ENCODE results near the gene ARHGAP27. TPM values are rescaled to one million over a fixed set of nuclear protein-coding genes. Genes with fewer than 3 reads are reported as not detected.

The ARHGAP27 gene
- total RNA-seq, 5 donors from 2014 or later (not counting 1 experiment from before 2014, with no cell fraction given): 56.4 to 120 (median 113) TPM

DNA sequence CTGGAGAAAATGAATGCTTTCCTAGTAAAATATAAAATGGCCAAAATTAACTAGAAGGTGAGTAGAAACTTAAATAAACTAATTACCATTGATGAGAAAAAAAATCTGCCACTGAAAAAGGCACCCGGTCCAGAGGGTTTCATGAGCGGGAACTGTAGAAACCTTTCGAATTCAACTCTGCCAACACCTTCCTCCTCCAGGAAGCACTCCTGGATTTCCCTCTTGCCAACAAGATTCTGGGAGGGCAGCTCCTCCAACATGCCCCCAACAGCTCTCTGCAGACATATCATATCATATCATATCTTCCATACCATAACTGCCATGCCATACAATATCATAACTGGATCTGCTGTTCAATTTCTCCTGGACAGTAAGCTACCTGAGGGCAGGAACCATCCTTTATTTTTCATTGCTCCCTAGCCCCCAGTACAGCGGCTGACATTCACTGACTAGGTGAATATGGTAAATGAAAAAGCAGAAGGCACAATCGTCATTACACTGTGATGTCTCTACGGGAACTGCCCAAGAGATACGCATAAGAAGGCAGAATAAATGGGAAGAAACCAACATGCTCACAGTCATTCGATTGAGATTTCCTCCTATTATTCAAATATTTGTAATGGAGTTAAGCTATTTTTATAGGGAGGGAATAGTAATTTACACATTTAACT lies 9.2 kb downstream of the ARHGAP27 start:
- Mint-ChIP-seq H3K9me3 (no peaks in the 10 kb centered on the region), H3K27me3 (no peaks in the 10 kb centered on the region), H3K4me3 (no peak overlapping the region), H3K27ac (no peak overlapping the region), H3K36me3 (no peaks in the 10 kb centered on the region), H3K4me1 (peaks cover 6 to 7% (median 6%) of the 10 kb centered on the region in 3 donors)
- no peak for ATAC-seq (replicated peaks in 1 of 4)
- no peak for DNase-seq
- ChIA-PET CTCF (no interaction called here), POLR2A (interaction anchor here in 1 of 2 donors (0.5 kb wide), 1 partner anchor 848 kb away, joined by 4 read pairs; no protein-coding TSS in a partner anchor)
- Histone ChIP-seq H3K27me3 (replicated peaks in 1 of 2; ENCODE audit: control insufficient read depth in 2 of 2, extremely low read depth in 1 of 2, insufficient read depth in 2 of 2, low read length in 1 of 2) (no peaks in the 10 kb centered on the region), H3K4me3 (ENCODE audit: control insufficient read depth in 1 of 2, extremely low read depth in 1 of 2, low read length in 1 of 2) (no peak overlapping the region), H3K27ac (ENCODE audit: low read length) (no peak overlapping the region), H3K4me1 (ENCODE audit: control insufficient read depth in 1 of 2, extremely low read depth in 1 of 2, insufficient read depth in 2 of 2, low read length in 2 of 2) (peaks cover 0 to 8% of the 10 kb centered on the region in 2 experiments), H3K36me3 (ENCODE audit: control insufficient read depth in 2 of 2, extremely low read depth in 1 of 2, insufficient read depth in 1 of 2, low read length in 1 of 2) (no peaks in the 10 kb centered on the region), H3K9me3 (no peaks in the 10 kb centered on the region)
- 83% methylated on average over 4 of the region's 8 CpGs for WGBS (ENCODE audit: insufficient coverage)

- ChIA-PET POLR2A (no interaction called here), CTCF (interaction anchor here in 1 of 2 donors (1.1 kb wide), 1 partner anchor 307 kb away, joined by 4 read pairs; no protein-coding TSS in a partner anchor)
- Histone ChIP-seq H3K4me3 (ENCODE audit: control insufficient read depth in 1 of 2, extremely low read depth in 1 of 2, low read length in 1 of 2) (no peak overlapping the region), H3K27me3 (replicated peaks in 1 of 2; ENCODE audit: control insufficient read depth in 2 of 2, extremely low read depth in 1 of 2, insufficient read depth in 2 of 2, low read length in 1 of 2) (no peaks in the 10 kb centered on the region), H3K9me3 (no peaks in the 10 kb centered on the region), H3K27ac (ENCODE audit: low read length) (no peak overlapping the region), H3K36me3 (ENCODE audit: control insufficient read depth in 2 of 2, extremely low read depth in 1 of 2, insufficient read depth in 1 of 2, low read length in 1 of 2) (no peaks in the 10 kb centered on the region), H3K4me1 (ENCODE audit: control insufficient read depth in 1 of 2, extremely low read depth in 1 of 2, insufficient read depth in 2 of 2, low read length in 2 of 2) (peaks cover 5 to 24% of the 10 kb centered on the region in 2 experiments)
- Mint-ChIP-seq H3K27me3 (no peaks in the 10 kb centered on the region), H3K4me3 (no peak overlapping the region), H3K36me3 (peaks cover under 1% of the 10 kb centered on the region), H3K27ac (no peak overlapping the region), H3K4me1 (peaks cover 17 to 27% (median 26%) of the 10 kb centered on the region in 3 donors), H3K9me3 (no peaks in the 10 kb centered on the region)
- DNase-seq: no peak
- ATAC-seq (replicated peaks in 1 of 4): no peak
- 94% methylated on average over 10 of the region's 10 CpGs for WGBS (ENCODE audit: insufficient coverage)
Measured at GRCh38 chr17:45414990-45415881, 17.4 kb downstream of the ARHGAP27 start.

GRCh38 chr17:45413498-45413923 lies 19.2 kb downstream of the ARHGAP27 start:
- 92% methylated on average over 9 of the region's 9 CpGs for WGBS (ENCODE audit: insufficient coverage)
- Mint-ChIP-seq H3K4me3 (no peak overlapping the region), H3K36me3 (peaks cover 2% of the 10 kb centered on the region), H3K27me3 (no peaks in the 10 kb centered on the region), H3K4me1 (peaks cover 28 to 42% (median 40%) of the 10 kb centered on the region in 3 donors), H3K9me3 (no peaks in the 10 kb centered on the region), H3K27ac (no peak overlapping the region)
- no peaks in the 10 kb centered on the region for H3K9me3 ChIP-seq
- ATAC-seq (replicated peaks in 1 of 4) (no peak), DNase-seq (peak in 1 of 35 experiments; percentile 39)
- POLR2A ChIA-PET: interaction anchor here in 1 of 2 donors (0.6 kb wide), 1 partner anchor 155 kb away, joined by 3 read pairs; no protein-coding TSS in a partner anchor
- CTCF ChIA-PET: interaction anchor here in 1 of 2 donors (0.6 kb wide), 1 partner anchor 364 kb away, joined by 5 read pairs; no protein-coding TSS in a partner anchor
- peaks cover 7 to 37% of the 10 kb centered on the region in 2 experiments for H3K4me1 ChIP-seq (ENCODE audit: control insufficient read depth in 1 of 2, extremely low read depth in 1 of 2, insufficient read depth in 2 of 2, low read length in 2 of 2)
- no peaks in the 10 kb centered on the region for H3K27me3 ChIP-seq (replicated peaks in 1 of 2; ENCODE audit: control insufficient read depth in 2 of 2, extremely low read depth in 1 of 2, insufficient read depth in 2 of 2, low read length in 1 of 2)
- H3K36me3 ChIP-seq (ENCODE audit: control insufficient read depth in 2 of 2, extremely low read depth in 1 of 2, insufficient read depth in 1 of 2, low read length in 1 of 2): no peaks in the 10 kb centered on the region
- no peak overlapping the region for H3K4me3 ChIP-seq (ENCODE audit: control insufficient read depth in 1 of 2, extremely low read depth in 1 of 2, low read length in 1 of 2)
- H3K27ac ChIP-seq (ENCODE audit: low read length): no peak overlapping the region

GRCh38 chr17:45411348-45412105 lies 21.1 kb downstream of the ARHGAP27 start:
- no peaks in the 10 kb centered on the region for H3K27me3 Mint-ChIP-seq
- 100% methylated on average over 2 of the region's 5 CpGs for WGBS (ENCODE audit: insufficient coverage)
- H3K4me1 Mint-ChIP-seq: peaks cover 45 to 60% (median 56%) of the 10 kb centered on the region in 3 donors
- peak overlapping the region; percentile 100 for H3K27ac Mint-ChIP-seq
- H3K36me3 ChIP-seq (ENCODE audit: control insufficient read depth in 2 of 2, extremely low read depth in 1 of 2, insufficient read depth in 1 of 2, low read length in 1 of 2): peaks cover 0 to 6% of the 10 kb centered on the region in 2 donors
- DNase-seq (no peak), ATAC-seq (replicated peaks in 1 of 4) (no peak)
- H3K27me3 ChIP-seq (replicated peaks in 1 of 2; ENCODE audit: control insufficient read depth in 2 of 2, extremely low read depth in 1 of 2, insufficient read depth in 2 of 2, low read length in 1 of 2): no peaks in the 10 kb centered on the region
- H3K36me3 Mint-ChIP-seq: peaks cover 2% of the 10 kb centered on the region
- ChIA-PET CTCF (no interaction called here), POLR2A (interaction anchor here in 1 of 2 donors (0.7 kb wide), 1 partner anchor 112 kb away, joined by 3 read pairs; no protein-coding TSS in a partner anchor)
- no peak overlapping the region for H3K4me3 ChIP-seq (ENCODE audit: control insufficient read depth in 1 of 2, extremely low read depth in 1 of 2, low read length in 1 of 2)
- no peaks in the 10 kb centered on the region for H3K9me3 ChIP-seq
- H3K4me1 ChIP-seq (ENCODE audit: control insufficient read depth in 1 of 2, extremely low read depth in 1 of 2, insufficient read depth in 2 of 2, low read length in 2 of 2): peaks cover 11 to 57% of the 10 kb centered on the region in 2 experiments
- H3K27ac ChIP-seq (ENCODE audit: low read length): peak overlapping the region; percentile 83
- H3K4me3 Mint-ChIP-seq: peak overlapping the region; percentile 96 to 100 (median 99)
- H3K9me3 Mint-ChIP-seq: no peaks in the 10 kb centered on the region

- Histone ChIP-seq H3K27me3 (replicated peaks in 1 of 2; ENCODE audit: control insufficient read depth in 2 of 2, extremely low read depth in 1 of 2, insufficient read depth in 2 of 2, low read length in 1 of 2) (no peaks in the 10 kb centered on the region), H3K9me3 (no peaks in the 10 kb centered on the region), H3K4me1 (ENCODE audit: control insufficient read depth in 1 of 2, extremely low read depth in 1 of 2, insufficient read depth in 2 of 2, low read length in 2 of 2) (peaks cover 11 to 62% of the 10 kb centered on the region in 2 experiments), H3K27ac (ENCODE audit: low read length) (peak overlapping the region; percentile 83), H3K36me3 (ENCODE audit: control insufficient read depth in 2 of 2, extremely low read depth in 1 of 2, insufficient read depth in 1 of 2, low read length in 1 of 2) (peaks cover 7 to 17% of the 10 kb centered on the region in 2 donors), H3K4me3 (ENCODE audit: control insufficient read depth in 1 of 2, extremely low read depth in 1 of 2, low read length in 1 of 2) (peak overlapping the region; percentile 85 to 98)
- ChIA-PET CTCF (no interaction called here), POLR2A (no interaction called here)
- Mint-ChIP-seq H3K36me3 (peaks cover 6% of the 10 kb centered on the region), H3K4me1 (peaks cover 48 to 65% (median 55%) of the 10 kb centered on the region in 3 donors), H3K27me3 (no peaks in the 10 kb centered on the region), H3K27ac (peak overlapping the region; percentile 100), H3K9me3 (no peaks in the 10 kb centered on the region), H3K4me3 (peak overlapping the region; percentile 96 to 100 (median 99))
- WGBS (ENCODE audit: insufficient coverage): 17% methylated on average over 21 of the region's 24 CpGs
- peak in 34 of 35 experiments; percentile 36 to 71 (median 58) for DNase-seq
- ATAC-seq (replicated peaks in 1 of 4): peak; percentile 79 to 91 (median 85)
Measured at GRCh38 chr17:45410144-45411091, 22.3 kb downstream of the ARHGAP27 start.
